Upper lobe of right lung (tissue), 1 donor: ENCODE data around the gene AADACL3. TPM values are rescaled to one million over a fixed set of nuclear protein-coding genes. Genes with fewer than 3 reads are reported as not detected.
"Not testable (repeated sequence)": the region's sequence is repeated elsewhere in the genome, so short reads cannot be mapped to it uniquely, and the experiment has no call there.

Experiments
- ATAC-seq: fragments of 200-7000 bp; cut with Tn5 transposase; one replicate; pipeline ENCODE4 v1.9.1; 2020; ENCODE audit warnings: mild to moderate bottlenecking, moderate library complexity
- DNase-seq: peaks from one replicate; pipeline ENCODE4 v3.0.0-alpha.2; 2020
- H3K27ac ChIP-seq: fragments of 200-600 bp; one replicate; pipeline ENCODE4 v1.8.0; 2022
- H3K27me3 ChIP-seq: fragments of 200-600 bp; one replicate; pipeline ENCODE4 v1.8.0; 2022; ENCODE audit warnings: mild to moderate bottlenecking
- H3K36me3 ChIP-seq: fragments of 200-600 bp; one replicate; pipeline ENCODE4 v1.8.0; 2022
- H3K4me1 ChIP-seq: fragments of 200-600 bp; one replicate; pipeline ENCODE4 v1.8.0; 2022
- H3K4me3 ChIP-seq: fragments of 200-600 bp; one replicate; pipeline ENCODE4 v1.8.0; 2022; ENCODE audit warnings: mild to moderate bottlenecking
- H3K9me3 ChIP-seq: fragments of 200-600 bp; one replicate; pipeline ENCODE4 v1.8.0; 2022
- intact Hi-C: fragments of 100-400 bp; cut with DNase I; formaldehyde crosslinking; loops from one replicate; pipeline ENCODE4 v1.11.0; 2022
- total RNA-seq: library from RNA; stranded (reverse); fragmentation: NEBNext Ultra II Directional; extraction: Animal tissue kit (Norgen Biotek cat#: 25700); gene quantifications from one replicate; pipeline ENCODE4 v1.2.1, GENCODE V29; 2021
- TF ChIP-seq, protein P1 (sequence below): fragments of 200-600 bp; IDR thresholded peaks from one replicate; pipeline ENCODE4 v1.8.0; 2022; ENCODE audit warnings: antibody characterized with exemption
- donor health status: DM: no; HTN: yes; CAD: no; lungs with severe emphysema.

The AADACL3 gene
- total RNA-seq, 1 donor from 2014 or later = not detected

- no peaks in the 10 kb centered on the region for H3K36me3 ChIP-seq
- ATAC-seq = no peak
- TF ChIP-seq, protein P1, sequence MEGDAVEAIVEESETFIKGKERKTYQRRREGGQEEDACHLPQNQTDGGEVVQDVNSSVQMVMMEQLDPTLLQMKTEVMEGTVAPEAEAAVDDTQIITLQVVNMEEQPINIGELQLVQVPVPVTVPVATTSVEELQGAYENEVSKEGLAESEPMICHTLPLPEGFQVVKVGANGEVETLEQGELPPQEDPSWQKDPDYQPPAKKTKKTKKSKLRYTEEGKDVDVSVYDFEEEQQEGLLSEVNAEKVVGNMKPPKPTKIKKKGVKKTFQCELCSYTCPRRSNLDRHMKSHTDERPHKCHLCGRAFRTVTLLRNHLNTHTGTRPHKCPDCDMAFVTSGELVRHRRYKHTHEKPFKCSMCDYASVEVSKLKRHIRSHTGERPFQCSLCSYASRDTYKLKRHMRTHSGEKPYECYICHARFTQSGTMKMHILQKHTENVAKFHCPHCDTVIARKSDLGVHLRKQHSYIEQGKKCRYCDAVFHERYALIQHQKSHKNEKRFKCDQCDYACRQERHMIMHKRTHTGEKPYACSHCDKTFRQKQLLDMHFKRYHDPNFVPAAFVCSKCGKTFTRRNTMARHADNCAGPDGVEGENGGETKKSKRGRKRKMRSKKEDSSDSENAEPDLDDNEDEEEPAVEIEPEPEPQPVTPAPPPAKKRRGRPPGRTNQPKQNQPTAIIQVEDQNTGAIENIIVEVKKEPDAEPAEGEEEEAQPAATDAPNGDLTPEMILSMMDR = no peak
Observed at GRCh38 chr1:12709696-12710095, 6.2 kb upstream of the AADACL3 start.

DNA sequence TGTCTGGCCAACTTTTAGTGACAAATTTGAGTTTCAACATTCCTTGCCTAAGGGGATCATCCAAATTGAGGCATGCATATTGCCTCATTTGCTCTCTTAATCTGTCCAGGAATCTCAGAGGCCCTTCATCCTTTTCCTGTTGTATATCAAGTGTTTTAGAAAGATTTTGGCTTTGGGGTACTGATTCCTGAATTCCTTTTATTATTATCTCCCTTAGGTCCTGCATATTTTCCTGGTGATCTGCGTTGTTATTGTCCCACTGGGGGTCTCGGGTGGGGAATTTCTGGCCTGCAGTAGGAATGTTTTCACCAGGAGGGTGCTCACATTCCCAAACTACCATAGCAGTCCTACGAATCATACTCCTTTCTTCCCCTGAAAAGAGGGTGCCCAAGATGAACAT is 4.4 kb upstream of the AADACL3 start:
- no peaks in the 10 kb centered on the region for H3K36me3 ChIP-seq
- DNase-seq (no peak), ATAC-seq (no peak)
- no peak overlapping the region for H3K4me3 ChIP-seq
- intact Hi-C loops = no loop called here
- TF ChIP-seq, protein P1 = no peak
- no peaks in the 10 kb centered on the region for H3K4me1 ChIP-seq
- H3K9me3 ChIP-seq = no peaks in the 10 kb centered on the region
- H3K27me3 ChIP-seq = no peaks in the 10 kb centered on the region
- H3K27ac ChIP-seq = no peak overlapping the region

More at GRCh38 chr1:12709696-12710095, 6.2 kb upstream of the AADACL3 start:
- H3K4me3 ChIP-seq = no peak overlapping the region
- no peaks in the 10 kb centered on the region for H3K4me1 ChIP-seq
- no peaks in the 10 kb centered on the region for H3K9me3 ChIP-seq
- intact Hi-C loops = no loop called here
- H3K27me3 ChIP-seq = no peaks in the 10 kb centered on the region
- no peak for DNase-seq
- H3K27ac ChIP-seq = no peak overlapping the region

DNA sequence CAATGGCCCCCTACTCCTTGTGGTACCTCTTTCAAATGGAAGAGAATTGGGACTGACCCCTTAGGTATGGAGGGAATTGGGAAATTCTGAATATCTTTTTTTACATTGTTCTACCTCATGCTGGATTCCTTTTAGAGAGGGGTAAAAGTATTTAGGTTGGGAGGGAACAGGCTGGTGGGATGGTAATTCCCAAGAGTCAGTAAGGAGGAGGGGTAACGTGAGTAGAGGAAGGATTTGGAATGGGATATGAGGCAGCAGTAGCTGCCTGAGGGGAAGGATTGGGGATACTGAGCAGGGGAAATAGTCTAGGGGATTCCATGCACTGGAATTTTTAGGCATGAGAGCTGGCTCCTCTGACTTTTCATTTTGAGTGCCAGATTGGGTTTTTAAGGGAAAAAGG is 3.8 kb upstream of the AADACL3 start:
- TF ChIP-seq, protein P1 = no peak
- Histone ChIP-seq H3K9me3 (no peaks in the 10 kb centered on the region), H3K4me3 (no peak overlapping the region), H3K27me3 (no peaks in the 10 kb centered on the region), H3K36me3 (no peaks in the 10 kb centered on the region), H3K4me1 (no peaks in the 10 kb centered on the region), H3K27ac (no peak overlapping the region)
- DNase-seq = no peak
- intact Hi-C loops = no loop called here
- no peak for ATAC-seq

- no peak overlapping the region for H3K27ac ChIP-seq
- TF ChIP-seq, protein P1 = no peak
Observed at GRCh38 chr1:12712929-12713328, 3.0 kb upstream of the AADACL3 start.

GRCh38 chr1:12713651-12714050 is 2.3 kb upstream of the AADACL3 start:
- H3K36me3 ChIP-seq, intact Hi-C loops, H3K27me3 ChIP-seq, H3K27ac ChIP-seq, H3K9me3 ChIP-seq, ATAC-seq, DNase-seq, H3K4me1 ChIP-seq, H3K4me3 ChIP-seq: not testable (repeated sequence)

More at GRCh38 chr1:12712929-12713328, 3.0 kb upstream of the AADACL3 start:
- DNase-seq (no peak), ATAC-seq (no peak)
- Histone ChIP-seq H3K36me3 (no peaks in the 10 kb centered on the region), H3K9me3 (no peaks in the 10 kb centered on the region), H3K4me1 (no peaks in the 10 kb centered on the region), H3K4me3 (no peak overlapping the region), H3K27me3 (no peaks in the 10 kb centered on the region)
- intact Hi-C loops = no loop called here

- H3K4me1 ChIP-seq = no peaks in the 10 kb centered on the region
- DNase-seq (no peak), ATAC-seq (no peak)
- no peaks in the 10 kb centered on the region for H3K27me3 ChIP-seq
- H3K4me3 ChIP-seq = no peak overlapping the region
- intact Hi-C loops = no loop called here
- no peak overlapping the region for H3K27ac ChIP-seq
- H3K9me3 ChIP-seq = no peaks in the 10 kb centered on the region
- TF ChIP-seq, protein P1 = no peak
- no peaks in the 10 kb centered on the region for H3K36me3 ChIP-seq
Observed at GRCh38 chr1:12714710-12715475, 1.0 kb upstream of the AADACL3 start.
